GM21737 (cell line): ENCODE data around the gene ALG8.

Experiments used
- ATAC-seq: cut with Tn5 transposase; IDR thresholded peaks from one replicate; pipeline ENCODE4 v1.9.1; 2021; ENCODE audit warnings: mild to moderate bottlenecking, moderate library complexity; ENCODE audit not compliant: unreplicated experiment

Gene ALG8

GRCh38 chr11:78160557-78160956 is 21.1 kb upstream of the ALG8 start:
- no peak for ATAC-seq

GRCh38 chr11:78158987-78159652 is 19.7 kb upstream of the ALG8 start:
- no peak for ATAC-seq

GRCh38 chr11:78156127-78156844 is 16.9 kb upstream of the ALG8 start:
- ATAC-seq: no peak

- ATAC-seq: no peak
Measured at GRCh38 chr11:78151804-78152203, 12.4 kb upstream of the ALG8 start.

- no peak for ATAC-seq
Measured at GRCh38 chr11:78150754-78151153, 11.3 kb upstream of the ALG8 start.

- ATAC-seq: no peak
Measured at GRCh38 chr11:78150346-78150745, 10.9 kb upstream of the ALG8 start.

GRCh38 chr11:78149646-78150045 is 10.2 kb upstream of the ALG8 start:
- ATAC-seq: no peak

- no peak for ATAC-seq
Measured at GRCh38 chr11:78147807-78148206, 8.4 kb upstream of the ALG8 start.

- no peak for ATAC-seq
Measured at GRCh38 chr11:78145511-78146025, 6.1 kb upstream of the ALG8 start.

- no peak for ATAC-seq
Measured at GRCh38 chr11:78140392-78141077, 1.1 kb upstream of the ALG8 start.

- ATAC-seq: peak; percentile 13
Measured at GRCh38 chr11:78138694-78139421, 568 bp downstream of the ALG8 start.

GRCh38 chr11:78138291-78138690 is 1.1 kb downstream of the ALG8 start:
- ATAC-seq: no peak

- ATAC-seq: no peak
Measured at GRCh38 chr11:78132475-78132874, 7.0 kb downstream of the ALG8 start.

GRCh38 chr11:78131956-78132355 is 7.5 kb downstream of the ALG8 start:
- no peak for ATAC-seq

GRCh38 chr11:78127403-78127802 is 12.0 kb downstream of the ALG8 start:
- no peak for ATAC-seq

GRCh38 chr11:78112582-78113275 is 26.7 kb downstream of the ALG8 start:
- ATAC-seq: no peak

- ATAC-seq: no peak
Measured at GRCh38 chr11:78111298-78111697, 28.1 kb downstream of the ALG8 start.

- no peak for ATAC-seq
Measured at GRCh38 chr11:78110830-78111229, 28.6 kb downstream of the ALG8 start.

GRCh38 chr11:78110351-78110750 is 29.1 kb downstream of the ALG8 start:
- ATAC-seq: no peak
